HepG2 (cell line): ENCODE data around the gene ACADVL. TPM values are rescaled to one million over a fixed set of nuclear protein-coding genes. Genes with fewer than 3 reads are reported as not detected.
A peak's percentile ranks its signal among the peaks of the same experiment; 100 is the strongest.

ENCODE experiments used
- ARID2 ChIP-seq: sonication (generic); formaldehyde crosslinking; IDR thresholded peaks from 2 replicates; pipeline ENCODE4 v1.8.1; 2022; ENCODE audit warnings: mild to moderate bottlenecking, missing genetic modification reagents, borderline replicate concordance
- BRD4 ChIP-seq: sonication (generic); formaldehyde crosslinking; IDR thresholded peaks from 2 replicates; pipeline ENCODE4 v1.4.0; 2020; ENCODE audit warnings: missing genetic modification reagents
- CREBL2 ChIP-seq: sonication (generic); formaldehyde crosslinking; IDR thresholded peaks from 2 replicates; pipeline ENCODE4 v1.8.1; 2023; ENCODE audit warnings: missing genetic modification reagents, mild to moderate bottlenecking, borderline replicate concordance
- GLMP ChIP-seq: sonication (generic); formaldehyde crosslinking; IDR thresholded peaks from 2 replicates; pipeline ENCODE4 v1.9.0; 2021; ENCODE audit warnings: missing genetic modification reagents, mild to moderate bottlenecking, borderline replicate concordance
- GMEB1 ChIP-seq: sonication (generic); formaldehyde crosslinking; IDR thresholded peaks from 2 replicates; pipeline ENCODE4 v1.5.1; 2020; ENCODE audit warnings: missing genetic modification reagents, mild to moderate bottlenecking, borderline replicate concordance
- HHEX ChIP-seq: IDR thresholded peaks from 2 replicates; pipeline ENCODE4 v1.6.1; 2016; ENCODE audit warnings: control low read depth
- KAT2B ChIP-seq: fragments of 150-350 bp; IDR thresholded peaks from 2 replicates; pipeline ENCODE4 v1.6.1; 2014; ENCODE audit warnings: low read depth, low read length, borderline replicate concordance
- MED13 ChIP-seq: sonication (generic); formaldehyde crosslinking; IDR thresholded peaks from 2 replicates; pipeline ENCODE4 v1.5.0; 2020; ENCODE audit warnings: missing genetic modification reagents
- NCOR1 ChIP-seq: fragments of 200-600 bp; sonication (generic); IDR thresholded peaks from 2 replicates; pipeline ENCODE4 v1.7.0; 2017; ENCODE audit warnings: antibody characterized with exemption, low read length, borderline replicate concordance
- NFE2L2 ChIP-seq: fragments of 150-350 bp; IDR thresholded peaks from 2 replicates; pipeline ENCODE4 v1.6.1; 2014; ENCODE audit warnings: low read length
- POGZ ChIP-seq: sonication (generic); formaldehyde crosslinking; IDR thresholded peaks from 2 replicates; pipeline ENCODE4 v1.4.0; 2020; ENCODE audit warnings: mild to moderate bottlenecking, missing genetic modification reagents
- RBM39 ChIP-seq: fragments of 200-400 bp; formaldehyde crosslinking; IDR thresholded peaks from one replicate; pipeline ENCODE4 v1.6.1; 2018; ENCODE audit warnings: antibody characterized with exemption, mild to moderate bottlenecking, low read depth, low read length; ENCODE audit not compliant: poor library complexity, severe bottlenecking
- RFXANK ChIP-seq: IDR thresholded peaks from 2 replicates; pipeline ENCODE4 v1.6.1; 2016
- SATB2 ChIP-seq: sonication (generic); formaldehyde crosslinking; IDR thresholded peaks from 2 replicates; pipeline ENCODE4 v1.5.0; 2020; ENCODE audit warnings: missing genetic modification reagents
- TCF7L2 ChIP-seq: IDR thresholded peaks from 2 replicates; pipeline ENCODE4 v1.6.1; 2011; ENCODE audit warnings: mild to moderate bottlenecking, low read depth, low read length, moderate library complexity
- ZBTB37 ChIP-seq: sonication (generic); formaldehyde crosslinking; IDR thresholded peaks from 2 replicates; pipeline ENCODE4 v1.4.0; 2020; ENCODE audit warnings: mild to moderate bottlenecking, missing genetic modification reagents
- ZBTB43 ChIP-seq: sonication (generic); formaldehyde crosslinking; conservative IDR thresholded peaks from 2 replicates; pipeline ENCODE4 v1.4.0; 2020; ENCODE audit warnings: missing genetic modification reagents
- ZFP37 ChIP-seq: sonication (generic); formaldehyde crosslinking; IDR thresholded peaks from 2 replicates; pipeline ENCODE4 v1.4.0; 2020; ENCODE audit warnings: missing genetic modification reagents, borderline replicate concordance
- ZNF101 ChIP-seq: sonication (generic); formaldehyde crosslinking; IDR thresholded peaks from 2 replicates; pipeline ENCODE4 v1.4.0; 2020; ENCODE audit warnings: mild to moderate bottlenecking, low read depth, missing genetic modification reagents, borderline replicate concordance
- ZNF234 ChIP-seq: sonication (generic); formaldehyde crosslinking; conservative IDR thresholded peaks from 2 replicates; pipeline ENCODE4 v1.5.1; 2020; ENCODE audit warnings: mild to moderate bottlenecking, missing genetic modification reagents
- ZNF576 ChIP-seq: sonication (generic); formaldehyde crosslinking; IDR thresholded peaks from 2 replicates; pipeline ENCODE4 v1.4.0; 2020; ENCODE audit warnings: mild to moderate bottlenecking, missing genetic modification reagents
- ZNF598 ChIP-seq: sonication (generic); formaldehyde crosslinking; IDR thresholded peaks from 2 replicates; pipeline ENCODE4 v1.5.1; 2020; ENCODE audit warnings: mild to moderate bottlenecking, missing genetic modification reagents, borderline replicate concordance
- ZNF784 ChIP-seq: sonication (generic); formaldehyde crosslinking; IDR thresholded peaks from 2 replicates; pipeline ENCODE4 v1.5.1; 2020; ENCODE audit warnings: missing genetic modification reagents, mild to moderate bottlenecking, borderline replicate concordance
- ZNF788 ChIP-seq: sonication (generic); formaldehyde crosslinking; IDR thresholded peaks from 2 replicates; pipeline ENCODE4 v1.5.0; 2020; ENCODE audit warnings: mild to moderate bottlenecking, missing genetic modification reagents, borderline replicate concordance
- polyA plus RNA-seq, 8 experiments: library from polyadenylated mRNA; depleted of rRNA in 3 of 8; stranded (reverse) in 7 of 8; unstranded in 1 of 8; fragments of >200 nt; fragmentation: Illumina TruSeq in 4 of 8; extraction: Trizol in 4 of 8; gene quantifications; 2 replicates each; pipeline versions ENCODE4 v1.2.1 to v1.2.3, GENCODE V29; 2011 to 2016; ENCODE audit warnings: low read depth in 4 of 8, missing spikeins in 1 of 8, mixed read lengths in 1 of 8; ENCODE audit not compliant: insufficient read depth in 1 of 8
- total RNA-seq, 5 experiments: library from RNA; depleted of rRNA; stranded (reverse); fragments of >200 nt; fragmentation: Illumina TruSeq; extraction: Trizol; gene quantifications; 2 replicates each; pipeline ENCODE4 v1.2.3, GENCODE V29; 2016; ENCODE audit warnings: low read depth in 1 of 5

Gene ACADVL
- total and polyA plus RNA-seq, 2 of the 13 experiments (the other 11 are each of a cell fraction or from before 2014, with no cell fraction given), result 219 to 412 TPM

GRCh38 chr17:7177954-7178477 lies 41.7 kb upstream of the ACADVL start (continued):
- TF ChIP-seq ZBTB37 (CRISPR knock-in tag) (no peak), MED13 (CRISPR knock-in tag) (no peak), ZNF101 (CRISPR knock-in tag) (no peak), HHEX (CRISPR knock-in tag) (no peak), GMEB1 (CRISPR knock-in tag) (no peak), RFXANK (CRISPR knock-in tag) (no peak), NCOR1 (no peak), GLMP (CRISPR knock-in tag) (no peak), POGZ (CRISPR knock-in tag) (0 out of 2 replicates have a peak, but pooled peaks have one; percentile 21), ZNF576 (CRISPR knock-in tag) (no peak), CREBL2 (CRISPR knock-in tag) (no peak), BRD4 (CRISPR knock-in tag) (peak; percentile 41; the same call in 1 of the 2 replicates), ZNF234 (CRISPR knock-in tag) (no peak), SATB2 (no peak), ZNF788 (CRISPR knock-in tag) (no peak; the same call in 1 of the 2 replicates), ZFP37 (CRISPR knock-in tag) (no peak), ZNF598 (no peak), RBM39 (peak; percentile 18), ZBTB43 (CRISPR knock-in tag) (no peak), ZNF784 (CRISPR knock-in tag) (no peak), ARID2 (CRISPR knock-in tag) (no peak), TCF7L2 (no peak), NFE2L2 (no peak), KAT2B (no peak)
